HG02798 (cell line): Measurements from ENCODE around the gene NFE2L2.
A peak's percentile ranks its signal among the peaks of the same experiment; 100 is the strongest.
"Not testable (repeated sequence)": the region's sequence is repeated elsewhere in the genome, so short reads cannot be mapped to it uniquely, and the experiment has no call there.

Experiments
- ATAC-seq: cut with Tn5 transposase; IDR thresholded peaks from one replicate; pipeline ENCODE4 v1.9.1; 2021; ENCODE audit warnings: mild to moderate bottlenecking; ENCODE audit not compliant: unreplicated experiment, poor library complexity

Gene NFE2L2

GRCh38 chr2:177239932-177240630, 24.4 kb downstream of the NFE2L2 start:
- ATAC-seq = peak; percentile 53

DNA sequence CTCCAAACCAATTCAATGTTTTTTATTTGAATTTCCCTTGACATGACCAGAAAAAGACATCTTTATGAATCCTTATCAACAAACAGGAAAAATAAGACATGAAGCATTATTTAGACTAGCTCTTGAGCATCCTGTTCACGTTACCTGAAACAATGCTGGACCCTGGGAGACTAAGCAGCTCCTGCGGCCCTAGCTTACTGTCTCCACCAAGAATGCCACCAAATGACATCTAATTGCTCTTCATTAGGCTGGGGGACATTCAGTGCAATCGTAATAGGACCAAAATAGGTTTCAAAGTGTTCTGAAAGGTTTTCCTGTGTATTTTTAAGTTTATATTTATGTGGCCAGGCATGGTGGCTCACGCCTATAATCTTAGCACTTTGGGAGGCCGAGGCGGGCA, 25.5 kb downstream of the NFE2L2 start:
- no peak for ATAC-seq

DNA sequence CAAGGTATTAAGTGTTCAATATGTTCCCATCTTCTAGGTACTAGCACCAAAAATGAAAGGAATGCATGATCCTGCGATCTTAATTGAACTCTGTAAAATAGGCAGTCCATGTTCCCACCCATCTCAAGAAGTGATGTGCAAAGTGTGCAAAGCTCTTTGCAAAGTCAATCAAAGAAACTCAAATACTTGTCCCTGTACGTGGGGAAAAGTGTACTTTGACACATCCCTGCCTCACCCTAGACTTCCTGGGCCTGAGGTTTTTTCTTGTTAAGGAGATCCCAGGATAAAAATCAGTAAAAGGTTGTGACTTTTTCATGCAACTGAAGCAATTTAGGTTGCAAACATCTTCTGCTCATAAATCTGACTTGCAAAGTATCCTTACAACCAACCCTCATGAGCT, 26.6 kb downstream of the NFE2L2 start:
- ATAC-seq = no peak

DNA sequence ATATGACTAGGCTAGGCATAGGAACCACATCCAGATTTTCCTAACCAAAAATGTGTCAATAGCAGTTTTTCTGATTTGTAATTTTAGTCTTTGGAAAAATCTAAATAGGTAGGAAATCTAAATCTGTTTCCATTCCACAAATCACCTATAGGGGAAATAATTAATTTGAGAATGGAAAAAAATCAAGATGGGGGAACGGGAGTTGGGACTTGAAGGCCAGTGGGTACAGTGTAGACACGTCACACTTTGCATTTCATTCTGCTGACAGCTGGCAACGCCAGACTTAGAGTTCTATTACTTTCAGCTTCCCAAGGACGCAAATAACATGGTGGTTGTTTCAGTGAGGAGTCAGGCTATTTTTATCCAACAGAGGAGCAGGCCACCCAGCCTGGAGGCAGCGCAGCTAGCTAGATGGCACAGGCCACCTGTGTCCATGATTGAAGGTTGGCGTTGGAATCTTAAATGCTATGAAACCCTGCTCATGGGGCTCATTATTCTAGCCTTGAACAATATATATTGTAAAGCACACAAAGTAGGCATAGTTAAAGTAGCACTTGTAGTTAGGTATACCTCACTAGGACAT, 28.6 kb downstream of the NFE2L2 start:
- no peak for ATAC-seq

DNA sequence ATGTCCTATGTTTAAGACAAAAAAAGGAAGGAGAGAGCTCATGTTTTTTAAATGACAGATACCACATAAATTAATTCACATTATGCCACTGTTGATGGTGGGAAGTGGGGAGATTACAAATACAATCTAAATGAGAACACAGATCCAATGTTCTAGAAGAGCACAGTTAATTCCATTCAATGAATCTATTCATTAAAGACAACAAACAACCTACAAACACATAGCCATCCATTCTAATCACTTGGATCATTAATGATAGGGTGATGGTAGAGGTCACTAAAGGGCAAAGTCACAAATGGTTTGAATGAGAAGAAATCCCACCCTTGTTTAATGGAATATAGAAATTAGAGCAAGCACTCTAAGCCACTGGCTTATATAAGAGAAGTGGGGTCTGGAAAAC, 30.3 kb downstream of the NFE2L2 start:
- no peak for ATAC-seq

- ATAC-seq = no peak
Measured at GRCh38 chr2:177232098-177232704, 32.3 kb downstream of the NFE2L2 start.

DNA sequence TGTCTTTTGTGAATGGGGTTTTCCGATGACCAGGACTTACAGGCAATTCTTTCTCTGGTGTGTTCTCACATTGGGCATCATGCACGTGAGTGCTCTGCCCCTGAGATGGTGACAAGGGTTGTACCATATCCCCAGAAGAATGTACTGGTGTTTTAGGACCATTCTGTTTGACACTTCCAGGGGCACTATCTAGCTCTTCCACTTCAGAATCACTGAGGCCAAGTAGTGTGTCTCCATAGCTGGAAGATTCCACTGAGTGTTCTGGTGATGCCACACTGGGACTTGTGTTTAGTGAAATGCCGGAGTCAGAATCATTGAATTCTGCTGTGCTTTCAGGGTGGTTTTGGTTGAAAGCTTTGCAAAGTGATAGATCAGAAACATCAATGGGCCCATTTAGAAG, 33.3 kb downstream of the NFE2L2 start:
- ATAC-seq = no peak

- ATAC-seq = no peak
Measured at GRCh38 chr2:177229442-177230242, 34.9 kb downstream of the NFE2L2 start.

DNA sequence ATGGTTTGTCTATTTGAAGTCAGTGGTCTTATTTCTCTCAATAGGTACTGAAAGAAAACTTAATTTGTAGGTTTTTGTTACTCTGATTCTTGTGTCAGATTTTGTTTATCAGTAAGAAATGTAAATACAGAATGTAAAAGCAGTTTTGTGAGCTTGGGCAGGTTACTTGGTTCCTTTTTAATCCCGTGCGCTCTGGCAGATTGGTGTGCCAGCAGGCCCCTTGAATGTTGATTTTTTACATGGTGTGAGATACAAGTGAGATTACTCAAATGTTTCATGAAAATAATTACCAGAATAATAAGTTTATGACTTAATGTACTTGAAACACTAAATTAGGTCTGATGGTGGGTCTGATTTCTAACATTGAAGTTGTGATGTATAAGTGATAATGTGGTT, 38.6 kb downstream of the NFE2L2 start:
- ATAC-seq = no peak

GRCh38 chr2:177223436-177223835, 41.1 kb downstream of the NFE2L2 start:
- not testable (repeated sequence) for ATAC-seq

- ATAC-seq = no peak
Measured at GRCh38 chr2:177221970-177222369, 42.6 kb downstream of the NFE2L2 start.

DNA sequence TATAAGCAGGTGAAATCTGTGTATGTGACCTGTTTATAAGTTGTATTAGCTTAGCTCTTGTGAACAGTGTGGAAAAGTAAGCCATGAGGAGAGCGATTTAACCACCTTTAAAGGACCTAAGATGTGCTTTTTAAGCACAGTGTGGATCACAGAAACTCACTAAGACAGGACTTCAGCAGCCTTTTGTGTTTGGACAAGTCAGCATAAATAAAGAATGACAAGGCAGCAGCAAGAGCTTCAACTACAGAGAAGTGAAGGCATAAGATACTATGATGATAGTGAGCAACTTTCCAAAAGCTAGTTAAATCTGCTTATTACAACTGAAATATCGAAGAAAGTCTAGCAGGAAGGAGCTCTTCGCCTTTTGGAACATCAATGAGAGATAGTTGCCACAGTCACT, 43.0 kb downstream of the NFE2L2 start:
- no peak for ATAC-seq

DNA sequence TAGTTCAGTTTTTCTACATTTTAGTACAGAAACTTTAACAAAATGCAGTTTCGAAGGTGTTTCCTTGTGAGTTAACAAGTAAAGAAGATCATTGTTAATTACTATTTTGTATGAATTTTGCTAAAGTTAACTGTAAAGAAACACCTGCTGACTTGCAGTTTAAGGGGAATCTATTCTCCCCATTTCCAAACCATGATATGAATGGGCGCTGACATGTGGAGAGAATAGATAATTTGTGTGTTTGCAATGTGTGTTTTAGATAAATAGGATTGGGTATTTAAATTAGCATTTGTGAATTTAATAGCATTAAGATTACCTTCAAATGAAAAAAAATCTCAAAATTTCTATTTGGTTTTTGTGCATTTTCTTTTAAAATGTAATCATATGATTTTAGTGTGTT, 44.7 kb downstream of the NFE2L2 start:
- not testable (repeated sequence) for ATAC-seq

DNA sequence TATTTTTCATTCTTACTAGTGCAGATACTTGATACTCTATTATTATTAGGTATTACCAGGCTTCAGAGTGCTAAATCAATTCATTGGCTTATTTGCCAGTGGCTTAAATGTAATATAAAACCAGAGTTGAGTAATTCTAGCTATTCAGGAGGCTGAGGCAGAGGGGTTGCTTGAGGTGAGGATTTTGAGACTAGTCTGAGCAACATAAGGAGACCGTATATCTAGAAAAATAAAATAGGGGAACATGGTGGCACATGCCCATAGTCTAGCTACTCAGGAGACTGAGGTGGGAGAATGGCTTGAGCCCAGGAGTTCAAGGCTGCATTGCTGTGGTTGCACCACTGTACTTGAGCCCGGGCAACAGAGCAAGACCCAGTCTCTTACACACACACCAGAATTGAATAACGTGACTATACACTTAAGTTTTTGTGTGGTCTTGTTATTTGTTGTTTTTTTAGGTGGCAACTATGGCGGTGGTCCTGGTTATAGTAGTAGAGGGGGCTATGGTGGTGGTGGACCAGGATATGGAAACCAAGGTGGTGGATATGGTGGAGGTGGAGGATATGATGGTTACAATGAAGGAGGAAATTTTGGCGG, 47.2 kb downstream of the NFE2L2 start:
- ATAC-seq = no peak

- peak; percentile 59 for ATAC-seq
Measured at GRCh38 chr2:177212891-177213856, 51.4 kb downstream of the NFE2L2 start.

GRCh38 chr2:177212106-177212890, 52.2 kb downstream of the NFE2L2 start, which contains the start of gene HNRNPA3:
Gene HNRNPA3, plus strand, starts transcription at chr2:177212794. Its CDS starts 6 bp downstream, at chr2:177212800.
- ATAC-seq = peak; percentile 91

- ATAC-seq = no peak
Measured at GRCh38 chr2:177211576-177212105, 52.9 kb downstream of the NFE2L2 start.

DNA sequence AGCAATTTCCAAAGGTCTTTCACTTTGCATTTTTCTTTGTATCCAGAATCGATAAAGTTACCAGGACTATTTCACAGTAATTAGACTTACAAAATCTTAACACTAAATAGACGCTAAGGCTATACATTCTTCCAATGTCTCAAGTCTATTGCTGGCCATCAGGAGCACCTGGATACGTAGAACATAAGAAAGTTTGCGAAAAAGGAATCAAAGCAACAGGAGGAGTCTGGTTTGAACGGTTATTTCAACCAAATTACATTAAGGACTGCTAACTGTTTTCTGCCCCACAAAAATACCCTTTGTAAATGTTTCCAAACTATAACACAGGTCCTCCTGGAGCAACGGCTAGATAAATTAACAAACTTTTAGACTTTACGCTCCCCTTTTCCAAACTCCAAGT, 53.4 kb downstream of the NFE2L2 start:
- no peak for ATAC-seq
